Mesendoderm (in vitro differentiated cells): ENCODE results near the gene C1QTNF12.

Experiments used
- DNase-seq: peaks from one replicate; pipeline ENCODE4 v3.0.0; 2013
- H2AK5ac ChIP-seq: 2 replicates; pipeline ENCODE4 v1.6.1; 2013; ENCODE audit warnings: low read length, inconsistent platforms
- H2BK120ac ChIP-seq: 2 replicates; pipeline ENCODE4 v1.6.1; 2013; ENCODE audit warnings: low read depth, mild to moderate bottlenecking, low read length, moderate library complexity, mixed read lengths
- H2BK15ac ChIP-seq: replicated peaks from 2 replicates; pipeline ENCODE4 v1.6.1; 2013; ENCODE audit warnings: low read depth, mild to moderate bottlenecking, moderate library complexity
- H2BK5ac ChIP-seq: 2 replicates; pipeline ENCODE4 v1.6.1; 2013; ENCODE audit warnings: low read length, inconsistent platforms
- H3K18ac ChIP-seq: 2 replicates; pipeline ENCODE4 v1.6.1; 2013; ENCODE audit warnings: mild to moderate bottlenecking, low read length, mixed read lengths
- H3K23ac ChIP-seq: one replicate; pipeline ENCODE4 v1.6.1; 2013; ENCODE audit warnings: low read length
- H3K27ac ChIP-seq: 2 replicates; pipeline ENCODE4 v1.5.1; 2013; ENCODE audit warnings: low read depth, mild to moderate bottlenecking, inconsistent platforms, low read length, moderate library complexity
- H3K27me3 ChIP-seq: 2 replicates; pipeline ENCODE4 v1.6.1; 2013; ENCODE audit warnings: low read length, control low read depth, mild to moderate bottlenecking, inconsistent platforms; ENCODE audit not compliant: insufficient read depth, poor library complexity
- H3K36me3 ChIP-seq: 2 replicates; pipeline ENCODE4 v1.6.1; 2013; ENCODE audit warnings: low read length, inconsistent platforms; ENCODE audit not compliant: control insufficient read depth, insufficient read depth
- H3K4ac ChIP-seq: one replicate; pipeline ENCODE4 v1.6.1; 2013; ENCODE audit warnings: low read depth, mild to moderate bottlenecking, low read length, moderate library complexity
- H3K4me1 ChIP-seq: 2 replicates; pipeline ENCODE4 v1.6.1; 2013; ENCODE audit warnings: low read depth, low read length, inconsistent platforms; ENCODE audit not compliant: control insufficient read depth
- H3K4me2 ChIP-seq: 2 replicates; pipeline ENCODE4 v1.6.1; 2013; ENCODE audit warnings: low read length
- H3K4me3 ChIP-seq: 2 replicates; pipeline ENCODE4 v1.5.1; 2013; ENCODE audit warnings: mild to moderate bottlenecking, low read length
- H3K56ac ChIP-seq: one replicate; pipeline ENCODE4 v1.6.1; 2013; ENCODE audit warnings: low read length
- H3K79me1 ChIP-seq: 2 replicates; pipeline ENCODE4 v1.6.1; 2013; ENCODE audit warnings: low read length, inconsistent platforms
- H3K79me2 ChIP-seq: 2 replicates; pipeline ENCODE4 v1.6.1; 2013; ENCODE audit warnings: mild to moderate bottlenecking, low read length; ENCODE audit not compliant: control insufficient read depth, insufficient read depth
- H3K9ac ChIP-seq: 2 replicates; pipeline ENCODE4 v1.6.1; 2013; ENCODE audit warnings: low read length, inconsistent platforms
- H4K5ac ChIP-seq: one replicate; pipeline ENCODE4 v1.6.1; 2013; ENCODE audit warnings: low read length
- H4K8ac ChIP-seq: one replicate; pipeline ENCODE4 v1.6.1; 2013; ENCODE audit warnings: low read depth, mild to moderate bottlenecking, control low read depth, low read length, moderate library complexity
- WGBS: extraction: QIAGEN DNeasy Blood & Tissue Kit; methylation state at CpG from one replicate; pipeline ENCODE4 v1.1.7; 2013; ENCODE audit warnings: low lambda C conversion rate, missing lambda C conversion rate; ENCODE audit not compliant: insufficient coverage; ENCODE audit errors: extremely low coverage; 5-methylcytosine and 5-hydroxymethylcytosine counted together

C1QTNF12 gene

GRCh38 chr1:1264026-1264425 lies 17.5 kb upstream of the C1QTNF12 start:
- H3K18ac ChIP-seq, result no peak overlapping the region
- no peak overlapping the region for H2BK5ac ChIP-seq
- no peak overlapping the region for H4K5ac ChIP-seq
- H4K8ac ChIP-seq, result no peak overlapping the region
- H3K4me1 ChIP-seq, result no peaks in the 10 kb centered on the region
- DNase-seq, result no peak
- H3K27me3 ChIP-seq, result no peaks in the 10 kb centered on the region
- H3K4ac ChIP-seq, result no peak overlapping the region
- no peak overlapping the region for H3K56ac ChIP-seq
- no peak overlapping the region for H3K27ac ChIP-seq
- no peak overlapping the region for H3K4me3 ChIP-seq
- WGBS, result no CpG with 5 or more reads among the region's 9 CpGs
- peaks cover 4% of the 10 kb centered on the region for H3K79me2 ChIP-seq
- no peak overlapping the region for H2AK5ac ChIP-seq
- H2BK120ac ChIP-seq, result no peak overlapping the region
- H3K23ac ChIP-seq, result no peak overlapping the region
- no peak overlapping the region for H2BK15ac ChIP-seq
- no peak overlapping the region for H3K4me2 ChIP-seq
- H3K9ac ChIP-seq, result no peak overlapping the region
- peaks cover 14% of the 10 kb centered on the region for H3K36me3 ChIP-seq
- H3K79me1 ChIP-seq, result peaks cover 11% of the 10 kb centered on the region

GRCh38 chr1:1262758-1263157 lies 16.2 kb upstream of the C1QTNF12 start:
- Histone ChIP-seq H3K27me3 (no peaks in the 10 kb centered on the region), H3K36me3 (peaks cover 14% of the 10 kb centered on the region), H3K4me3 (no peak overlapping the region), H2BK120ac (no peak overlapping the region), H4K5ac (no peak overlapping the region), H3K18ac (no peak overlapping the region), H2BK15ac (no peak overlapping the region), H3K4ac (no peak overlapping the region), H3K79me2 (no peaks in the 10 kb centered on the region), H3K4me1 (no peaks in the 10 kb centered on the region), H2BK5ac (no peak overlapping the region), H3K79me1 (peaks cover 9% of the 10 kb centered on the region), H4K8ac (no peak overlapping the region), H3K27ac (no peak overlapping the region), H3K9ac (no peak overlapping the region), H3K23ac (no peak overlapping the region), H2AK5ac (no peak overlapping the region), H3K4me2 (no peak overlapping the region), H3K56ac (no peak overlapping the region)
- no CpG with 5 or more reads among the region's 8 CpGs for WGBS
- no peak for DNase-seq

GRCh38 chr1:1262071-1262470 lies 15.5 kb upstream of the C1QTNF12 start:
- DNase-seq, result no peak
- peaks cover 14% of the 10 kb centered on the region for H3K36me3 ChIP-seq
- no peak overlapping the region for H2BK120ac ChIP-seq
- H3K4me3 ChIP-seq, result no peak overlapping the region
- H3K18ac ChIP-seq, result no peak overlapping the region
- no peak overlapping the region for H3K4me2 ChIP-seq
- no peak overlapping the region for H3K23ac ChIP-seq
- no peak overlapping the region for H3K56ac ChIP-seq
- no peak overlapping the region for H4K8ac ChIP-seq
- no peak overlapping the region for H3K27ac ChIP-seq
- no peaks in the 10 kb centered on the region for H3K4me1 ChIP-seq
- no peaks in the 10 kb centered on the region for H3K79me2 ChIP-seq
- no peak overlapping the region for H2BK15ac ChIP-seq
- no peak overlapping the region for H4K5ac ChIP-seq
- WGBS, result no CpG with 5 or more reads among the region's 17 CpGs
- no peak overlapping the region for H3K9ac ChIP-seq
- H3K27me3 ChIP-seq, result no peaks in the 10 kb centered on the region
- H3K79me1 ChIP-seq, result peaks cover 10% of the 10 kb centered on the region
- no peak overlapping the region for H3K4ac ChIP-seq
- no peak overlapping the region for H2BK5ac ChIP-seq
- H2AK5ac ChIP-seq, result no peak overlapping the region

- Histone ChIP-seq H3K27me3 (no peaks in the 10 kb centered on the region), H3K18ac (no peak overlapping the region), H3K79me2 (no peaks in the 10 kb centered on the region), H2AK5ac (no peak overlapping the region), H3K4me2 (no peak overlapping the region), H2BK120ac (no peak overlapping the region), H3K27ac (no peak overlapping the region), H3K79me1 (peaks cover 10% of the 10 kb centered on the region), H4K8ac (no peak overlapping the region), H3K23ac (no peak overlapping the region), H3K4me1 (no peaks in the 10 kb centered on the region), H3K4me3 (no peak overlapping the region), H3K56ac (no peak overlapping the region), H2BK5ac (no peak overlapping the region), H3K36me3 (peaks cover 14% of the 10 kb centered on the region), H2BK15ac (no peak overlapping the region), H4K5ac (no peak overlapping the region), H3K4ac (no peak overlapping the region), H3K9ac (no peak overlapping the region)
- DNase-seq, result no peak
- WGBS, result no CpG with 5 or more reads among the region's 16 CpGs
These were observed 14.5 kb upstream of the C1QTNF12 start for GRCh38 chr1:1260843-1261560.

- Histone ChIP-seq H2BK5ac (no peak overlapping the region), H3K4me3 (no peak overlapping the region), H2AK5ac (no peak overlapping the region), H4K5ac (no peak overlapping the region), H3K56ac (no peak overlapping the region), H3K27me3 (no peaks in the 10 kb centered on the region), H3K79me2 (no peaks in the 10 kb centered on the region), H3K27ac (no peak overlapping the region), H2BK120ac (no peak overlapping the region), H3K4me1 (no peaks in the 10 kb centered on the region), H3K36me3 (peaks cover 19% of the 10 kb centered on the region), H3K4me2 (no peak overlapping the region), H3K23ac (no peak overlapping the region), H3K79me1 (peaks cover 11% of the 10 kb centered on the region), H3K18ac (no peak overlapping the region), H4K8ac (no peak overlapping the region), H2BK15ac (no peak overlapping the region), H3K9ac (no peak overlapping the region), H3K4ac (no peak overlapping the region)
- DNase-seq, result no peak
- no CpG with 5 or more reads among the region's 26 CpGs for WGBS
These were observed 13.6 kb upstream of the C1QTNF12 start for GRCh38 chr1:1259951-1260600.
